Mucosa of rectum (tissue), 2 donors: Measurements from ENCODE around the gene C1QBP.
"Not testable (repeated sequence)": the region's sequence is repeated elsewhere in the genome, so short reads cannot be mapped to it uniquely, and the experiment has no call there.

Experiments
- H3K27ac ChIP-seq, 2 donors: one replicate each; pipeline ENCODE4 v1.7.0; 2013; ENCODE audit warnings: inconsistent platforms in 2 of 2, low read depth in 2 of 2, low read length in 2 of 2
- H3K27me3 ChIP-seq, 2 donors: one replicate each; pipeline ENCODE4 v1.7.0; 2013; ENCODE audit warnings: low read length in 2 of 2; ENCODE audit not compliant: control insufficient read depth in 2 of 2, insufficient read depth in 2 of 2
- H3K36me3 ChIP-seq, 2 donors: one replicate each; pipeline ENCODE4 v1.7.0; 2013; ENCODE audit warnings: low read length in 2 of 2; ENCODE audit not compliant: control insufficient read depth in 2 of 2, insufficient read depth in 2 of 2
- H3K4me1 ChIP-seq, 2 donors: one replicate each; pipeline ENCODE4 v1.7.0; 2013; ENCODE audit warnings: low read length in 2 of 2, mild to moderate bottlenecking in 1 of 2; ENCODE audit not compliant: control insufficient read depth in 2 of 2, insufficient read depth in 2 of 2
- H3K4me3 ChIP-seq, 2 donors: one replicate each; pipeline ENCODE4 v1.7.0; 2013; ENCODE audit warnings: low read length in 2 of 2
- H3K9ac ChIP-seq, 2 donors: one replicate each; pipeline ENCODE4 v1.7.0; 2013; ENCODE audit warnings: low read length in 2 of 2, low read depth in 1 of 2, mild to moderate bottlenecking in 1 of 2
- H3K9me3 ChIP-seq, 2 donors: one replicate each; pipeline ENCODE4 v1.7.0; 2013; ENCODE audit warnings: low read length in 2 of 2; ENCODE audit not compliant: control insufficient read depth in 2 of 2
- donor health status: healthy.
- donor health status: Normal muscosa, but diverticular disease.

C1QBP gene

GRCh38 chr17:5468075-5468473, 29.1 kb upstream of the C1QBP start:
- Histone ChIP-seq H3K4me1 (peaks cover 7 to 10% of the 10 kb centered on the region in 2 donors), H3K27ac (no peak overlapping the region), H3K4me3 (peak overlapping the region; percentile 87 to 91), H3K36me3 (peaks cover 6 to 10% of the 10 kb centered on the region in 2 donors), H3K9ac (peak overlapping the region; percentile 69 to 84), H3K9me3 (no peaks in the 10 kb centered on the region), H3K27me3 (no peaks in the 10 kb centered on the region)

GRCh38 chr17:5467416-5467815, 28.5 kb upstream of the C1QBP start:
- Histone ChIP-seq H3K9me3 (no peaks in the 10 kb centered on the region), H3K4me3 (peak overlapping the region; percentile 87 to 91), H3K27me3 (no peaks in the 10 kb centered on the region), H3K27ac (no peak overlapping the region), H3K4me1 (peaks cover 7 to 10% of the 10 kb centered on the region in 2 donors), H3K9ac (peak overlapping the region in 1 of 2 donors; percentile 84), H3K36me3 (peaks cover 5 to 7% of the 10 kb centered on the region in 2 donors)

GRCh38 chr17:5466295-5466694, 27.3 kb upstream of the C1QBP start:
- Histone ChIP-seq H3K27ac (no peak overlapping the region), H3K9me3 (no peaks in the 10 kb centered on the region), H3K27me3 (no peaks in the 10 kb centered on the region), H3K9ac (no peak overlapping the region), H3K4me1 (peaks cover 7 to 10% of the 10 kb centered on the region in 2 donors), H3K4me3 (no peak overlapping the region), H3K36me3 (peaks cover 2 to 5% of the 10 kb centered on the region in 2 donors)

GRCh38 chr17:5464717-5465507, 26.0 kb upstream of the C1QBP start:
- H3K4me3 ChIP-seq, result no peak overlapping the region
- peaks cover 7 to 10% of the 10 kb centered on the region in 2 donors for H3K4me1 ChIP-seq
- no peaks in the 10 kb centered on the region for H3K9me3 ChIP-seq
- no peaks in the 10 kb centered on the region for H3K27me3 ChIP-seq
- no peak overlapping the region for H3K9ac ChIP-seq
- peaks cover 7 to 9% of the 10 kb centered on the region in 2 donors for H3K36me3 ChIP-seq
- H3K27ac ChIP-seq, result no peak overlapping the region

- no peak overlapping the region for H3K27ac ChIP-seq
- no peaks in the 10 kb centered on the region for H3K4me1 ChIP-seq
- no peaks in the 10 kb centered on the region for H3K9me3 ChIP-seq
- H3K27me3 ChIP-seq, result no peaks in the 10 kb centered on the region
- H3K4me3 ChIP-seq, result no peak overlapping the region
- H3K9ac ChIP-seq, result no peak overlapping the region
- H3K36me3 ChIP-seq, result peaks cover 46 to 59% of the 10 kb centered on the region in 2 donors
These were observed 7.8 kb upstream of the C1QBP start for GRCh38 chr17:5446786-5447185.

GRCh38 chr17:5444209-5444608, 5.3 kb upstream of the C1QBP start:
- H3K9ac ChIP-seq, result no peak overlapping the region
- no peak overlapping the region for H3K4me3 ChIP-seq
- H3K4me1 ChIP-seq, result peaks cover 5 to 6% of the 10 kb centered on the region in 2 donors
- peaks cover 27 to 49% of the 10 kb centered on the region in 2 donors for H3K36me3 ChIP-seq
- H3K27me3 ChIP-seq, result no peaks in the 10 kb centered on the region
- H3K27ac ChIP-seq, result no peak overlapping the region
- H3K9me3 ChIP-seq, result no peaks in the 10 kb centered on the region

- Histone ChIP-seq H3K9me3 (no peaks in the 10 kb centered on the region), H3K27me3 (no peaks in the 10 kb centered on the region), H3K27ac (no peak overlapping the region), H3K9ac (no peak overlapping the region), H3K36me3 (peaks cover 26 to 45% of the 10 kb centered on the region in 2 donors), H3K4me1 (peaks cover 6% of the 10 kb centered on the region in 2 donors), H3K4me3 (no peak overlapping the region)
These were observed 4.8 kb upstream of the C1QBP start for GRCh38 chr17:5443728-5444127.

GRCh38 chr17:5439446-5439764, 450 bp upstream of the C1QBP start:
- Histone ChIP-seq H3K27me3 (no peaks in the 10 kb centered on the region), H3K36me3 (peaks cover 20 to 37% of the 10 kb centered on the region in 2 donors), H3K4me1 (peaks cover 9 to 14% of the 10 kb centered on the region in 2 donors), H3K27ac (peak overlapping the region; percentile 60 to 82), H3K4me3 (peak overlapping the region; percentile 76 to 92), H3K9ac (peak overlapping the region; percentile 68 to 84), H3K9me3 (no peaks in the 10 kb centered on the region)

GRCh38 chr17:5437721-5438317, 1.1 kb downstream of the C1QBP start:
- peaks cover 9 to 14% of the 10 kb centered on the region in 2 donors for H3K4me1 ChIP-seq
- H3K27ac ChIP-seq, result peak overlapping the region in 1 of 2 donors; percentile 82
- no peaks in the 10 kb centered on the region for H3K27me3 ChIP-seq
- peaks cover 20 to 39% of the 10 kb centered on the region in 2 donors for H3K36me3 ChIP-seq
- H3K4me3 ChIP-seq, result peak overlapping the region; percentile 76 to 92
- H3K9ac ChIP-seq, result peak overlapping the region; percentile 83 to 85
- H3K9me3 ChIP-seq, result no peaks in the 10 kb centered on the region

- peaks cover 33 to 51% of the 10 kb centered on the region in 2 donors for H3K36me3 ChIP-seq
- peaks cover 9 to 14% of the 10 kb centered on the region in 2 donors for H3K4me1 ChIP-seq
- not testable (repeated sequence) for H3K27me3 ChIP-seq, H3K27ac ChIP-seq, H3K9me3 ChIP-seq, H3K4me3 ChIP-seq, H3K9ac ChIP-seq
These were observed 3.1 kb downstream of the C1QBP start for GRCh38 chr17:5435781-5436315.
